Karpas-422 (cell line): Measurements from ENCODE around the gene CRIP2. TPM values are rescaled to one million over a fixed set of nuclear protein-coding genes. Genes with fewer than 3 reads are reported as not detected.
A peak's percentile ranks its signal among the peaks of the same experiment; 100 is the strongest.

Source experiments
- DNase-seq: peaks from one replicate; pipeline ENCODE4 v3.0.0-alpha.2; 2015
- H2AFZ ChIP-seq: fragments of 200-600 bp; sonication (generic); 2 replicates; pipeline ENCODE4 v1.6.1; 2014; ENCODE audit warnings: antibody characterized with exemption, low read length, mixed read lengths
- H3K27ac ChIP-seq: fragments of 200-600 bp; sonication (generic); 2 replicates; pipeline ENCODE4 v1.5.1; 2014; ENCODE audit warnings: mild to moderate bottlenecking, low read length, moderate library complexity
- H3K27me3 ChIP-seq: fragments of 200-600 bp; sonication (generic); 2 replicates; pipeline ENCODE4 v1.6.1; 2014; ENCODE audit warnings: low read length, mixed read lengths
- H3K36me3 ChIP-seq: fragments of 200-600 bp; sonication (generic); 2 replicates; pipeline ENCODE4 v1.6.1; 2014; ENCODE audit warnings: low read length, mixed read lengths; ENCODE audit not compliant: insufficient read depth
- H3K4me1 ChIP-seq: fragments of 200-600 bp; sonication (generic); 2 replicates; pipeline ENCODE4 v1.6.1; 2014; ENCODE audit warnings: mild to moderate bottlenecking, low read length, mixed read lengths
- H3K4me2 ChIP-seq: fragments of 200-600 bp; sonication (generic); 2 replicates; pipeline ENCODE4 v1.6.1; 2014; ENCODE audit warnings: low read length, low read depth, mild to moderate bottlenecking; ENCODE audit not compliant: poor library complexity, severe bottlenecking
- H3K4me3 ChIP-seq: fragments of 200-600 bp; sonication (generic); 2 replicates; pipeline ENCODE4 v1.5.1; 2014; ENCODE audit warnings: mild to moderate bottlenecking, antibody characterized with exemption, low read length, mixed read lengths
- H3K79me2 ChIP-seq: fragments of 200-600 bp; sonication (generic); 2 replicates; pipeline ENCODE4 v1.6.1; 2014; ENCODE audit warnings: mild to moderate bottlenecking, low read length, mixed read lengths
- H3K9ac ChIP-seq: fragments of 200-600 bp; sonication (generic); 2 replicates; pipeline ENCODE4 v1.6.0; 2014; ENCODE audit warnings: low read length
- H3K9me2 ChIP-seq: fragments of 200-600 bp; sonication (generic), shearing (Covaris generic); replicated peaks from 2 replicates; pipeline ENCODE4 v1.6.0; 2014; ENCODE audit warnings: mild to moderate bottlenecking, low read length, moderate library complexity; ENCODE audit not compliant: insufficient read depth
- H3K9me3 ChIP-seq: fragments of 300-700, 200-600 bp; sonication (generic); 2 replicates; pipeline ENCODE4 v1.6.1; 2014; ENCODE audit warnings: low read length, mixed read lengths
- H4K20me1 ChIP-seq: fragments of 200-600 bp; sonication (generic); 2 replicates; pipeline ENCODE4 v1.6.1; 2014; ENCODE audit warnings: mild to moderate bottlenecking, antibody characterized with exemption, low read length, low read depth; ENCODE audit not compliant: insufficient read depth
- total RNA-seq: library from RNA; depleted of rRNA; stranded (reverse); fragments of >200 nt; shearing (Covaris generic); gene quantifications from 2 replicates; pipeline ENCODE4 v1.2.3, GENCODE V29; 2014; ENCODE audit warnings: low replicate concordance

CRIP2 gene
- total RNA-seq, 1 experiment from 2014 or later = 0.45 TPM

DNA sequence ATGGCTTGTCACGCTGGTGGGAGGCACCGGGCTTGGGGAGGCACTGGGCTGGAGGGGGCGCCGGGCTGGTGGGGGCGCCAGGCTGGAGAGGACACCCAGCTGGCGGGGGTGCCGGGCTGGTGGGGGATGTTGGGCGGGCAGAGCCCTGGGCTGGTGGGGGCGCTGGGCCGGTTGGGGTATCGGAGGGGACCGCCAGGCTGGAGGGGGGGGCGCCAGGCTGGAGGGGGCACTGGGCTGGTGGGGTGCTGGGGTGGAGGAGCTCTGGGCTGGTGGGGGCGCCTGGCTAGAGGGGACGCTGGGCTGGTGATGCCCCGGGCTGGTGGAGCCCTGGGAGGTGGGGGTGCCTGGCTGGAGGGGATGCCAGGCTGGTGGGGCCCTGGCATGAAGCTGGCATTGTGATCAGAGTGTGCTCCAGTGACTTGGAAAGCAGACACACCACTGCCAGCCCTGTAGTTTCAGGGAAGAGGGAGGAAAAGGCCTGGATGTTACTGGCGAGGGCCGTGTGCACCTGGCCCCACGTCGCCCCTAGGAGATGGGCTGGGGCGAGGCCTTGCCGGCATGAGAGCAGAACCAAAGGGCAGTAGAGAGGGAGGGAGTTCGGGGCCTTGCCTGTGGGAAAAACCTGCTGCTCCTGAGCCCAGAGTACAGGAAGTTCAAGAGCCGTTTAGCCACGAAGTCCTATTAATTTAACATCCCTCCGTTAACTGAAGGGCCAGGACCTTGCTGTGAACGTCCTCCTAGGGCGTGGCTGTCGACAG is 29.5 kb downstream of the CRIP2 start:
- no peak for DNase-seq
- H4K20me1 ChIP-seq = peaks cover 5% of the 10 kb centered on the region; the same call in 1 of the 2 replicates

DNA sequence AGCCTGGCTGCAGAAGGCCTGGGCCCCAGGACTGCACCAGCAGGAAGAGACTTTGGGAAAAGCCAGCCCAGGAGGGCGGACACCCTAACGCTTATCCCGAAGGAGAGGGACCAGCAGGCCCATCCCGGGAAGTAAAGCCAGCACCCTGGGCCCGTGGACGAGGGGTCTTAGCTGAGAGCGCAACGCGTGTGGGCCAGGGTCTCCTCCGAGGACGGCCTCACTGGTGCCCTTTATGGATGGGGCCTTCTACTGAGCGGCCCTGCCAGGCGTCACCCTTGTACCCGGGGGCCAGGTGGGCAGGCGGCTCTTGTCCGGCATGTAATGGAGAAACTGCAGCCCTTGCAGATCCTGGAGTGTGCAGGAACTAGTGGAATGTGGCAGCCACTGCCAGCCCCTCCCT is 30.5 kb downstream of the CRIP2 start:
- no peak overlapping the region for H3K27ac ChIP-seq
- no peak for DNase-seq
- H3K27me3 ChIP-seq = no peaks in the 10 kb centered on the region
- no peaks in the 10 kb centered on the region for H3K9me3 ChIP-seq
- no peak overlapping the region for H3K9ac ChIP-seq
- peaks cover 5% of the 10 kb centered on the region; the same call in 1 of the 2 replicates for H4K20me1 ChIP-seq
- no peaks in the 10 kb centered on the region for H3K9me2 ChIP-seq
- no peaks in the 10 kb centered on the region for H3K79me2 ChIP-seq
- H2AFZ ChIP-seq = no peak overlapping the region
- peaks cover 10% of the 10 kb centered on the region for H3K4me1 ChIP-seq
- no peak overlapping the region for H3K4me3 ChIP-seq
- no peaks in the 10 kb centered on the region for H3K36me3 ChIP-seq
- no peak overlapping the region for H3K4me2 ChIP-seq

More for the DNA sequence above, 29.5 kb downstream of the CRIP2 start:
- no peaks in the 10 kb centered on the region for H3K27me3 ChIP-seq
- no peak overlapping the region for H2AFZ ChIP-seq
- H3K4me2 ChIP-seq = no peak overlapping the region
- H3K9me3 ChIP-seq = no peaks in the 10 kb centered on the region
- H3K27ac ChIP-seq = no peak overlapping the region
- H3K4me1 ChIP-seq = peaks cover 10% of the 10 kb centered on the region
- no peaks in the 10 kb centered on the region for H3K36me3 ChIP-seq
- no peaks in the 10 kb centered on the region for H3K9me2 ChIP-seq
- H3K79me2 ChIP-seq = no peaks in the 10 kb centered on the region
- no peak overlapping the region for H3K4me3 ChIP-seq
- H3K9ac ChIP-seq = no peak overlapping the region

DNA sequence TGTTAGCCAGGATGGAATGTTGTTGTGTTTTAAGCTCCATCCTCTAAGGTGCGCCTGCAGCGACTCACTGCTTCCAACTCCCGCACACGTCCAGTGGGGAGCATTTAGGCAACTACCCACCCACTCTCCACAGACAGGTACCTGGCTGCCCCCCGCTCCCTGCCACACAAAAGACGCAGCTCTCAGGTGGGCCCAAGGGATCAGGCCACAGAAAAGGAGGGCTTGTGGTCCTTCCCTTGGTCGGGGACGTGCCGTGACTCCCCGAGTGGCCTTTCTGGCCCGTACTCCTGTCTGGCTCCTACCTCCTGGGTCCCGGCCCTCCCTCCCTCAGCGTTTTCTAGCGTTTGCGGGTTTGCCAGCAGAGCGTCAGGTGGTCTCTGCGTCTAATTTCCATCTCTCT is 32.6 kb downstream of the CRIP2 start:
- no peak for DNase-seq
- Histone ChIP-seq H3K36me3 (no peaks in the 10 kb centered on the region), H3K9ac (no peak overlapping the region), H3K27me3 (no peaks in the 10 kb centered on the region), H3K4me2 (no peak overlapping the region), H3K4me1 (peaks cover 10% of the 10 kb centered on the region), H2AFZ (no peak overlapping the region), H3K27ac (no peak overlapping the region), H3K79me2 (no peaks in the 10 kb centered on the region), H3K9me3 (no peaks in the 10 kb centered on the region), H3K9me2 (no peaks in the 10 kb centered on the region), H4K20me1 (no peaks in the 10 kb centered on the region), H3K4me3 (no peak overlapping the region)

DNA sequence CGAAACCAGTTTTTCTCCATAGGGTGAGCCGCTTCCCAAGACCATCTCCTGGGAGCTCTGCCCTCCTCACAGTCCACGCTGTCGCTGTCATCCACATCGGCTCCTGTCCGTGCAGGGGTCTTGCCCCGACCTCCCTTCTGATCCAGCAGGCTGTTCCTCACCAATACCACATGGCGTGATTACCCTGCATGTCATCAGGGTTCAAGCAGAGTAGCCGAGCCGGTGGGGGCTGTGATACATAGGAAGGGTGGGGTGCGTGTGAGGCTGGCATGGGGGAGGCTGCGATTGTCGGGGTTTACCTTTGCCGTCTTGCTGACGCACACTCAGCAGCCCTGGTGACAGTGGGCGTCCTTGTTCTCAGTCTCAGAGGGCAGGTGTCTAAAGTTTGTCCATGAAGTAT is 33.4 kb downstream of the CRIP2 start:
- no peaks in the 10 kb centered on the region for H3K9me3 ChIP-seq
- H3K4me2 ChIP-seq = no peak overlapping the region
- H2AFZ ChIP-seq = no peak overlapping the region
- H3K79me2 ChIP-seq = no peaks in the 10 kb centered on the region
- H3K27me3 ChIP-seq = no peaks in the 10 kb centered on the region
- peaks cover 10% of the 10 kb centered on the region for H3K4me1 ChIP-seq
- H3K9ac ChIP-seq = no peak overlapping the region
- no peaks in the 10 kb centered on the region for H3K9me2 ChIP-seq
- H3K36me3 ChIP-seq = no peaks in the 10 kb centered on the region
- no peak overlapping the region for H3K27ac ChIP-seq
- H3K4me3 ChIP-seq = no peak overlapping the region
- DNase-seq = no peak
- no peaks in the 10 kb centered on the region for H4K20me1 ChIP-seq

DNA sequence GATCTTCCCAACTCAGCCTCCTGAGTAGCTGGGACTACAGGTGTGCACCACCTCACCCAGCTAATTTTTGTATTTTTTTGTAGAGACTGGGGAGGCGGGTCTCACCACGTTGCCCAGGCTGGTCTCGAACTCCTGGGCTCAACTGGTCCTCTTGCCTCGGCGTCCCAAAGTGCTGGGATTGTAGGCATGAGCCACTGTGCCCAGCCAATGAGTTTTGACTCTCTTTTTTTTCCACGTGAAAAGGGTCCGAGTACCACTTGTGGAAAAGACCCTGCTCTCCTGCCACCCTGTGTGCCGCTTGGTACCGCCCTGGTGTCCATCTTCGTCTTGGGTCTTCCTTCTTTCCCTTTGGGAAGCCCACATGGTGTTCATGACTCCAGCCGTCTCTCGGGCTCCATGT is 34.0 kb downstream of the CRIP2 start:
- Histone ChIP-seq H3K4me3 (no peak overlapping the region), H3K9me3 (no peaks in the 10 kb centered on the region), H3K36me3 (no peaks in the 10 kb centered on the region), H3K27me3 (no peaks in the 10 kb centered on the region), H3K9ac (no peak overlapping the region), H3K27ac (no peak overlapping the region), H4K20me1 (no peaks in the 10 kb centered on the region), H3K9me2 (no peaks in the 10 kb centered on the region), H3K4me1 (peaks cover 10% of the 10 kb centered on the region), H3K4me2 (no peak overlapping the region), H2AFZ (no peak overlapping the region), H3K79me2 (no peaks in the 10 kb centered on the region)
- DNase-seq = no peak

DNA sequence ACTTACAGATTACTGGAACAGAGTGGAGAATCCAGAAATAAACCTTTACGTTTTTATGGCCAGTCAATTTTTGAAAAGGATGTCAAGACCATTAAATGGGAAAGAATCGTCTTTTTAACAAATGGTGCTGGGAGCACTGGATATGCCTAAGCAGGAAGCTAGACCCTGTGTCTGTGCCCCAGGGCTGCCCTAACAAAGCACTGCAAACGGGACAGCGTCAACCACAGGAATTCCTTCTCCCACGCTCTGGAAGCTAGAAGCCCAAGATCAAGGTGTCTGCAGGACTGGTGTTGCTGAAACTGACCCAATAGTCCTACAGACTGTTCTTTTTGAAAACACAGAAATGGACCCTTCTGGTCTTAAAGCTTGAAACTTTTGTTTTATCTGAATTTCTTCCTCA is 42.5 kb downstream of the CRIP2 start:
- Histone ChIP-seq H3K27me3 (no peaks in the 10 kb centered on the region), H3K4me3 (no peak overlapping the region), H3K36me3 (no peaks in the 10 kb centered on the region), H3K79me2 (no peaks in the 10 kb centered on the region), H3K9ac (no peak overlapping the region), H3K9me3 (peaks cover 3% of the 10 kb centered on the region; the same call in 1 of the 2 replicates), H3K27ac (no peak overlapping the region), H3K9me2 (no peaks in the 10 kb centered on the region), H3K4me1 (peaks cover 7% of the 10 kb centered on the region), H2AFZ (no peak overlapping the region), H4K20me1 (no peaks in the 10 kb centered on the region), H3K4me2 (no peak overlapping the region)
- DNase-seq = no peak

DNA sequence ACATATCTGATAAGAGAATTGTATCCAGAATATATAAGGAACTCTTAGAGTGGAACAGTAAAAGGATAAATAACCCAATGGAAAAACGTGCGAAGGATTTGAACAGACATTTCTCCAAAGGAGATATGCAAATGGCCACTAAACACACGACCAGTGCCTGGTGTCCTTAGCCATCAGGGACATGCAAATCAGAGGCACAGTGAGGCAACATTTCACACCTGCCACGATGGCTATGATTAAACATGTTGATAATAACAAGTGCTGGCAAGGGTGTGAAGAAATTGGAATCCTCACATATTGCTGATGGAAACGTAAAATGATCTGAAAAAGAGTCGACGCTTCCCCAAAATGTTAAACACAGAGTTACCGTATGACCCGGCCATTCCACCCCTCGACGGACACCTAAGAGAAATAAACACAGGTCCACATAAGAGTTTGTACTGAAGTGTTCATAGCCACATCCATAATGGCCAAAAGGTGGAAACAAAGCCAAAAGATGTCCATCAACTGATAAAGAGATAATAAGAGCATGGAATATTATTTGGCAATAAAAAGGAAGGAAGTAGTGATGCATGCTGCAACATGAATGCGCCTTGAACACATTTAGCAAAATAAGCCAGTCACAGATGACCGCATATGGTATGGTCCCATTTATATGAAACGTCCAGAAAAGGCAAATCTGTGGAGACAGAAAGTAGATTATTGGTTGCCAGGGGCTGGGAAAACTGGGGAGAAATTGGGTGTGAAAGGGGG is 45.5 kb downstream of the CRIP2 start:
- no peak overlapping the region for H3K4me2 ChIP-seq
- no peak overlapping the region for H3K4me3 ChIP-seq
- peak; percentile 65 for DNase-seq
- H3K9me2 ChIP-seq = no peaks in the 10 kb centered on the region
- no peaks in the 10 kb centered on the region for H4K20me1 ChIP-seq
- H3K36me3 ChIP-seq = no peaks in the 10 kb centered on the region
- no peak overlapping the region for H3K9ac ChIP-seq
- peaks cover 7% of the 10 kb centered on the region for H3K4me1 ChIP-seq
- H3K79me2 ChIP-seq = no peaks in the 10 kb centered on the region
- H3K27ac ChIP-seq = no peak overlapping the region
- no peaks in the 10 kb centered on the region for H3K9me3 ChIP-seq
- no peak overlapping the region for H2AFZ ChIP-seq
- H3K27me3 ChIP-seq = no peaks in the 10 kb centered on the region

DNA sequence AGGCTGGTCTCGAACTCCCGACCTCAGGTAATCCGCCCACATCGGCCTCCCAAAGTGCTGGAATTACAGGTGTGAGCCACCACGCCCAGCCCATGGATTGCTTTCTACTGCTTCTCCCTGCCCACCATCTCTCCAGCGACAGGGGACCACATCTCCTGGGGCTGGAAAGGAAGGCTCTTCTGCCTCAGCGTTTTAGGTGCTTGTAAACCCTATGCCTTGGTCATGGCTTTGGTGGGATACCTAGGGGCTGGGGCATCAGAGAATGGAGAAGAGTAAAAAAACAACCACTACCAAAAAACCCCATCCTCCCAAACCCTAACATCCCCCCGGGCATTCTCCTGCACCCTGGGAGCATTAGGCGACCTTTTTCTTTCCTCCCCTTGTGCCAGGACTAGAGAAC is 50.7 kb downstream of the CRIP2 start:
- no peaks in the 10 kb centered on the region for H3K9me2 ChIP-seq
- no peaks in the 10 kb centered on the region for H4K20me1 ChIP-seq
- H3K27me3 ChIP-seq = no peaks in the 10 kb centered on the region
- H3K9me3 ChIP-seq = no peaks in the 10 kb centered on the region
- no peak overlapping the region for H3K4me3 ChIP-seq
- no peaks in the 10 kb centered on the region for H3K79me2 ChIP-seq
- no peak for DNase-seq
- H2AFZ ChIP-seq = no peak overlapping the region
- H3K4me1 ChIP-seq = peaks cover 23% of the 10 kb centered on the region
- H3K9ac ChIP-seq = no peak overlapping the region
- H3K27ac ChIP-seq = no peak overlapping the region
- H3K36me3 ChIP-seq = no peaks in the 10 kb centered on the region
- no peak overlapping the region for H3K4me2 ChIP-seq
